GM18868 (cell line): ENCODE measurements around the gene VPS26B.
A peak's percentile ranks its signal among the peaks of the same experiment; 100 is the strongest.
"Not testable (repeated sequence)": the region's sequence is repeated elsewhere in the genome, so short reads cannot be mapped to it uniquely, and the experiment has no call there.

ENCODE experiments used
- ATAC-seq: cut with Tn5 transposase; IDR thresholded peaks from one replicate; pipeline ENCODE4 v1.9.1; 2021; ENCODE audit warnings: mild to moderate bottlenecking, moderate library complexity; ENCODE audit not compliant: unreplicated experiment

The VPS26B gene

GRCh38 chr11:134223836-134224709 lies at the start of gene VPS26B, which contains the start of gene NCAPD3:
TSS of gene VPS26B (plus strand) at chr11:134224671. CDS start at chr11:134225123, 452 bp downstream.
TSS of gene NCAPD3 (minus strand) at chr11:134223967. CDS start at chr11:134223926, 41 bp downstream.
- peak; percentile 76 for ATAC-seq

- ATAC-seq = no peak
Measured at GRCh38 chr11:134176284-134176683, 48.2 kb upstream of the VPS26B start.

- ATAC-seq = no peak
Measured at GRCh38 chr11:134178032-134178674, 46.3 kb upstream of the VPS26B start.

GRCh38 chr11:134181707-134182106 lies 42.8 kb upstream of the VPS26B start:
- ATAC-seq = no peak

- not testable (repeated sequence) for ATAC-seq
Measured at GRCh38 chr11:134188092-134188491, 36.4 kb upstream of the VPS26B start.

- ATAC-seq = no peak
Measured at GRCh38 chr11:134196756-134197155, 27.7 kb upstream of the VPS26B start.

- no peak for ATAC-seq
Measured at GRCh38 chr11:134199531-134199930, 24.9 kb upstream of the VPS26B start.

- no peak for ATAC-seq
Measured at GRCh38 chr11:134200688-134201087, 23.8 kb upstream of the VPS26B start.

GRCh38 chr11:134202661-134203060 lies 21.8 kb upstream of the VPS26B start:
- no peak for ATAC-seq

GRCh38 chr11:134205729-134206128 lies 18.7 kb upstream of the VPS26B start:
- no peak for ATAC-seq

GRCh38 chr11:134206185-134206584 lies 18.3 kb upstream of the VPS26B start:
- ATAC-seq = no peak

- ATAC-seq = no peak
Measured at GRCh38 chr11:134207538-134208239, 16.8 kb upstream of the VPS26B start.

GRCh38 chr11:134215836-134216235 lies 8.6 kb upstream of the VPS26B start:
- no peak for ATAC-seq

- no peak for ATAC-seq
Measured at GRCh38 chr11:134216816-134217215, 7.7 kb upstream of the VPS26B start.

GRCh38 chr11:134223121-134223520 lies 1.4 kb upstream of the VPS26B start:
- no peak for ATAC-seq

GRCh38 chr11:134224710-134225664 lies 516 bp downstream of the VPS26B start:
- peak; percentile 16 for ATAC-seq

GRCh38 chr11:134226806-134227325 lies 2.4 kb downstream of the VPS26B start:
- no peak for ATAC-seq

GRCh38 chr11:134228625-134229024 lies 4.2 kb downstream of the VPS26B start:
- ATAC-seq = peak; percentile 63

- ATAC-seq = no peak
Measured at GRCh38 chr11:134229126-134229790, 4.8 kb downstream of the VPS26B start.
